Esophagus squamous epithelium (tissue), 4 donors: ENCODE measurements around the gene FAM180A.

Experiments
- POLR2A ChIP-seq, 4 donors: fragments of 450-650 bp; IDR thresholded peaks; one replicate each; pipeline ENCODE4 v1.6.1; 2017; ENCODE audit warnings: antibody characterized with exemption in 4 of 4, mild to moderate bottlenecking in 4 of 4, moderate library complexity in 3 of 4
- TF ChIP-seq, protein P1 (sequence below), 6 experiments: fragments of 450-650 bp in 4 of 6; fragments of 200-600 bp in 2 of 6; sonication (generic) in 2 of 6; IDR thresholded peaks; one replicate each; pipeline ENCODE4 v1.5.1; 2016 to 2019; ENCODE audit warnings: antibody characterized with exemption in 6 of 6, mild to moderate bottlenecking in 4 of 6, moderate library complexity in 4 of 6

DNA sequence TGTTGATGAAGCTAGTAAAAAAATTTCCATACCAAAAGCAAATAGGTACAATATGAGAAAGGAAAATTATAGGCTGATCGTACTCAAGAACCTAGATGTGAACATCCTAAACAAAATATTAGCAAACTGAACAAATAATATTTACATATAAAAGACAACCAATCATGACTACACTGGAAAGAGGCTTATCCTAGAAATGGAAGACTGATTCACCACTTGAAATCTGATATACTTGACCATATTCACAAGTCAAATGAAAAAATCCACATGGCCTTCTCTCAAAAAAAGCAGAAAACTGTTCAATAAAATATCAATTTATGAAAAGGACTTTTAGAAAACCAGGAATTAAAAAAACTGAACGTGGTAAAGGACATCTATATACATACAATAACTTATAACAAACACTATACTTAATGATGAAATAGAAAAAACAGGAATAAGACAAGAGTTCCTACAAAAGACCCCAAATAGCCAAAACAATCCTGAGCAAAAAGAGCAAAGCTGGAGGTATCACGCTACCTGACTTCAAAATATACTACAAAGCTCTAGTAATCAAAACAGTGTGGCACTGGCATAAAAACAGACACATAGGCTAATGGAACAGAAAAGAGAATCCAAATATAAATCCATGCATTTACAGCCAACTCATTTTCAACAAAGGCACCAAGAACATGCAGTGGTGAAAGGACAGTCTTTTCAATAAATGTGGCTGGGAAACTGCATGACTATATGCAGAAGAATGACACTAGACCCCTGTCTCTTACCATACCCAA is 29.2 kb upstream of the FAM180A start:
- TF ChIP-seq POLR2A (IDR thresholded peaks at IDR 0.05) = no peak
- TF ChIP-seq, protein P1, sequence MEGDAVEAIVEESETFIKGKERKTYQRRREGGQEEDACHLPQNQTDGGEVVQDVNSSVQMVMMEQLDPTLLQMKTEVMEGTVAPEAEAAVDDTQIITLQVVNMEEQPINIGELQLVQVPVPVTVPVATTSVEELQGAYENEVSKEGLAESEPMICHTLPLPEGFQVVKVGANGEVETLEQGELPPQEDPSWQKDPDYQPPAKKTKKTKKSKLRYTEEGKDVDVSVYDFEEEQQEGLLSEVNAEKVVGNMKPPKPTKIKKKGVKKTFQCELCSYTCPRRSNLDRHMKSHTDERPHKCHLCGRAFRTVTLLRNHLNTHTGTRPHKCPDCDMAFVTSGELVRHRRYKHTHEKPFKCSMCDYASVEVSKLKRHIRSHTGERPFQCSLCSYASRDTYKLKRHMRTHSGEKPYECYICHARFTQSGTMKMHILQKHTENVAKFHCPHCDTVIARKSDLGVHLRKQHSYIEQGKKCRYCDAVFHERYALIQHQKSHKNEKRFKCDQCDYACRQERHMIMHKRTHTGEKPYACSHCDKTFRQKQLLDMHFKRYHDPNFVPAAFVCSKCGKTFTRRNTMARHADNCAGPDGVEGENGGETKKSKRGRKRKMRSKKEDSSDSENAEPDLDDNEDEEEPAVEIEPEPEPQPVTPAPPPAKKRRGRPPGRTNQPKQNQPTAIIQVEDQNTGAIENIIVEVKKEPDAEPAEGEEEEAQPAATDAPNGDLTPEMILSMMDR (IDR thresholded peaks at IDR 0.05) = no peak
